Measurements from ENCODE around the gene GPR176.
"Not testable (repeated sequence)": the region's sequence is repeated elsewhere in the genome, so short reads cannot be mapped to it uniquely, and the experiment has no call there.

Gene GPR176

GRCh38 chr15:39919411-39919747, 687 bp downstream of the GPR176 start:
- Mint-ChIP-seq H3K4me1 (peaks cover 25% of the 10 kb centered on the region), H3K9me3 (peaks cover 0 to 6% of the 10 kb centered on the region in 2 donors), H3K27ac (no peak overlapping the region), H3K4me3 (peak overlapping the region; percentile 59 to 97), H3K27me3 (peaks cover 33% of the 10 kb centered on the region)
- DNase-seq, result no peak
- ATAC-seq, result no peak

- peaks cover 22% of the 10 kb centered on the region for H3K4me1 Mint-ChIP-seq
- ATAC-seq (no peak), DNase-seq (no peak)
- H3K27ac Mint-ChIP-seq, result no peak overlapping the region
- peak overlapping the region in 1 of 2 donors; percentile 52 for H3K4me3 Mint-ChIP-seq
- peaks cover 0 to 6% of the 10 kb centered on the region in 2 donors for H3K9me3 Mint-ChIP-seq
- H3K27me3 Mint-ChIP-seq, result peaks cover 33% of the 10 kb centered on the region
Observed at GRCh38 chr15:39918688-39919385, 1.2 kb downstream of the GPR176 start.

GRCh38 chr15:39914977-39915376, 5.1 kb downstream of the GPR176 start:
- no peak overlapping the region for H3K4me3 Mint-ChIP-seq
- peaks cover 33% of the 10 kb centered on the region for H3K27me3 Mint-ChIP-seq
- DNase-seq, result no peak

GRCh38 chr15:39909007-39909406, 11.1 kb downstream of the GPR176 start:
- Mint-ChIP-seq H3K4me1 (no peaks in the 10 kb centered on the region), H3K27me3 (peaks cover 13% of the 10 kb centered on the region), H3K4me3 (no peak overlapping the region), H3K9me3 (no peaks in the 10 kb centered on the region), H3K27ac (no peak overlapping the region)
- ATAC-seq (no peak), DNase-seq (no peak)

More at GRCh38 chr15:39914977-39915376, 5.1 kb downstream of the GPR176 start:
- ATAC-seq, result no peak
- H3K9me3 Mint-ChIP-seq, result no peaks in the 10 kb centered on the region
- H3K27ac Mint-ChIP-seq, result no peak overlapping the region
- peaks cover 14% of the 10 kb centered on the region for H3K4me1 Mint-ChIP-seq

GRCh38 chr15:39908186-39908585, 11.9 kb downstream of the GPR176 start:
- DNase-seq (no peak), ATAC-seq (no peak)
- H3K4me1 Mint-ChIP-seq, result no peaks in the 10 kb centered on the region

GRCh38 chr15:39907216-39907615, 12.8 kb downstream of the GPR176 start:
- ATAC-seq, result no peak
- peaks cover 13% of the 10 kb centered on the region for H3K27me3 Mint-ChIP-seq
- no peaks in the 10 kb centered on the region for H3K9me3 Mint-ChIP-seq
- H3K4me1 Mint-ChIP-seq, result no peaks in the 10 kb centered on the region
- DNase-seq, result no peak
- H3K4me3 Mint-ChIP-seq, result no peak overlapping the region
- no peak overlapping the region for H3K27ac Mint-ChIP-seq

More at GRCh38 chr15:39908186-39908585, 11.9 kb downstream of the GPR176 start:
- H3K27ac Mint-ChIP-seq, result no peak overlapping the region
- no peak overlapping the region for H3K4me3 Mint-ChIP-seq
- H3K9me3 Mint-ChIP-seq, result no peaks in the 10 kb centered on the region
- peaks cover 13% of the 10 kb centered on the region for H3K27me3 Mint-ChIP-seq

- ATAC-seq (no peak), DNase-seq (no peak)
- no peaks in the 10 kb centered on the region for H3K4me1 Mint-ChIP-seq
- H3K4me3 Mint-ChIP-seq, result no peak overlapping the region
- no peaks in the 10 kb centered on the region for H3K9me3 Mint-ChIP-seq
- peaks cover 8% of the 10 kb centered on the region for H3K27me3 Mint-ChIP-seq
- H3K27ac Mint-ChIP-seq, result no peak overlapping the region
Observed at GRCh38 chr15:39904115-39904514, 16.0 kb downstream of the GPR176 start.

- DNase-seq (no peak), ATAC-seq (no peak)
- Mint-ChIP-seq H3K9me3 (no peaks in the 10 kb centered on the region), H3K27ac (no peak overlapping the region), H3K4me3 (no peak overlapping the region), H3K4me1 (no peaks in the 10 kb centered on the region), H3K27me3 (peaks cover 25% of the 10 kb centered on the region)
Observed at GRCh38 chr15:39898317-39898716, 21.7 kb downstream of the GPR176 start.

GRCh38 chr15:39896846-39897245, 23.2 kb downstream of the GPR176 start:
- DNase-seq (no peak), ATAC-seq (no peak)
- H3K27ac Mint-ChIP-seq, result no peak overlapping the region
- H3K9me3 Mint-ChIP-seq, result no peaks in the 10 kb centered on the region
- peaks cover 25% of the 10 kb centered on the region for H3K27me3 Mint-ChIP-seq
- no peaks in the 10 kb centered on the region for H3K4me1 Mint-ChIP-seq
- no peak overlapping the region for H3K4me3 Mint-ChIP-seq

- ATAC-seq (no peak), DNase-seq (no peak)
- H3K27me3 Mint-ChIP-seq, result peaks cover 25% of the 10 kb centered on the region
- no peaks in the 10 kb centered on the region for H3K4me1 Mint-ChIP-seq
- H3K4me3 Mint-ChIP-seq, result no peak overlapping the region
- H3K27ac Mint-ChIP-seq, result no peak overlapping the region
- H3K9me3 Mint-ChIP-seq, result no peaks in the 10 kb centered on the region
Observed at GRCh38 chr15:39896101-39896500, 24.0 kb downstream of the GPR176 start.

GRCh38 chr15:39893051-39893450, 27.0 kb downstream of the GPR176 start:
- not testable (repeated sequence) for H3K9me3 Mint-ChIP-seq, H3K4me3 Mint-ChIP-seq, DNase-seq, ATAC-seq, H3K27ac Mint-ChIP-seq, H3K4me1 Mint-ChIP-seq
- peaks cover 14% of the 10 kb centered on the region for H3K27me3 Mint-ChIP-seq

GRCh38 chr15:39892418-39892817, 27.6 kb downstream of the GPR176 start:
- Mint-ChIP-seq H3K27ac (no peak overlapping the region), H3K9me3 (no peaks in the 10 kb centered on the region), H3K4me3 (no peak overlapping the region), H3K4me1 (no peaks in the 10 kb centered on the region), H3K27me3 (peaks cover 8% of the 10 kb centered on the region)
- DNase-seq (no peak), ATAC-seq (no peak)

GRCh38 chr15:39890621-39891020, 29.4 kb downstream of the GPR176 start:
- ATAC-seq, result no peak
- H3K4me3 Mint-ChIP-seq, result no peak overlapping the region
- no peaks in the 10 kb centered on the region for H3K4me1 Mint-ChIP-seq
- H3K27me3 Mint-ChIP-seq, result no peaks in the 10 kb centered on the region
- no peak for DNase-seq
- H3K27ac Mint-ChIP-seq, result no peak overlapping the region
- H3K9me3 Mint-ChIP-seq, result no peaks in the 10 kb centered on the region

GRCh38 chr15:39889601-39890000, 30.5 kb downstream of the GPR176 start:
- no peaks in the 10 kb centered on the region for H3K4me1 Mint-ChIP-seq
- DNase-seq, result no peak
- no peaks in the 10 kb centered on the region for H3K27me3 Mint-ChIP-seq
- H3K9me3 Mint-ChIP-seq, result no peaks in the 10 kb centered on the region
- no peak overlapping the region for H3K27ac Mint-ChIP-seq
- no peak for ATAC-seq
- H3K4me3 Mint-ChIP-seq, result no peak overlapping the region

GRCh38 chr15:39888809-39889208, 31.3 kb downstream of the GPR176 start:
- no peaks in the 10 kb centered on the region for H3K27me3 Mint-ChIP-seq
- DNase-seq (no peak), ATAC-seq (no peak)
- no peaks in the 10 kb centered on the region for H3K9me3 Mint-ChIP-seq
- no peaks in the 10 kb centered on the region for H3K4me1 Mint-ChIP-seq
- no peak overlapping the region for H3K27ac Mint-ChIP-seq
- H3K4me3 Mint-ChIP-seq, result no peak overlapping the region

GRCh38 chr15:39888243-39888642, 31.8 kb downstream of the GPR176 start:
- no peaks in the 10 kb centered on the region for H3K9me3 Mint-ChIP-seq
- no peaks in the 10 kb centered on the region for H3K4me1 Mint-ChIP-seq
- no peak overlapping the region for H3K27ac Mint-ChIP-seq
- ATAC-seq (no peak), DNase-seq (no peak)
- no peaks in the 10 kb centered on the region for H3K27me3 Mint-ChIP-seq
- H3K4me3 Mint-ChIP-seq, result no peak overlapping the region

- H3K27me3 Mint-ChIP-seq, result no peaks in the 10 kb centered on the region
- H3K27ac Mint-ChIP-seq, result no peak overlapping the region
- H3K9me3 Mint-ChIP-seq, result no peaks in the 10 kb centered on the region
- ATAC-seq (no peak), DNase-seq (no peak)
- H3K4me1 Mint-ChIP-seq, result no peaks in the 10 kb centered on the region
- no peak overlapping the region for H3K4me3 Mint-ChIP-seq
Observed at GRCh38 chr15:39887832-39888231, 32.2 kb downstream of the GPR176 start.
